Measurements from ENCODE around the gene PHC1. TPM values are rescaled to one million over a fixed set of nuclear protein-coding genes. Genes with fewer than 3 reads are reported as not detected.

Gene PHC1
- polyA plus RNA-seq, 1 donor (not counting 4 experiments of a cell fraction or from before 2014, with no cell fraction given), result 11.0 TPM

DNA sequence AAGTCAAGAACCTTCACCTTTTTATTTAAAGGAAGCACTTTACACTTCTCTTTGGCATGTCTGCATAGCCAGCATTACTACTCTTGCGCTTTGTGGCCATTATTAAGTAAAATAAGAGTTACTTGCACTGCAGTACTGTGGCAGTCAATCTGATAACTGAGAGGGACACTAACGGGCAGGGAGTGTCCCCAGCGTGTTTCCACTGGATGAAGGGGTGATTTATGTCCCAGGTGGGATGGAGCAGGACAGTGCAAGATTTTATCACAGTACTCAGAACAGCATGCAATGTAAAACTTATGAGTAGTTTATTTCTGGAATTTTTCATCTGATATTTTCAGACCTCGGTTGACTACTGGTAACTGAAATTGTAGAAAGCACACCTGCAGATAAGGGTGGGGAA is 43.3 kb downstream of the PHC1 start:
- TF ChIP-seq EZH2 (IDR thresholded peaks at IDR 0.05; ENCODE audit: low read length), result no peak
- TF ChIP-seq, protein P1, sequence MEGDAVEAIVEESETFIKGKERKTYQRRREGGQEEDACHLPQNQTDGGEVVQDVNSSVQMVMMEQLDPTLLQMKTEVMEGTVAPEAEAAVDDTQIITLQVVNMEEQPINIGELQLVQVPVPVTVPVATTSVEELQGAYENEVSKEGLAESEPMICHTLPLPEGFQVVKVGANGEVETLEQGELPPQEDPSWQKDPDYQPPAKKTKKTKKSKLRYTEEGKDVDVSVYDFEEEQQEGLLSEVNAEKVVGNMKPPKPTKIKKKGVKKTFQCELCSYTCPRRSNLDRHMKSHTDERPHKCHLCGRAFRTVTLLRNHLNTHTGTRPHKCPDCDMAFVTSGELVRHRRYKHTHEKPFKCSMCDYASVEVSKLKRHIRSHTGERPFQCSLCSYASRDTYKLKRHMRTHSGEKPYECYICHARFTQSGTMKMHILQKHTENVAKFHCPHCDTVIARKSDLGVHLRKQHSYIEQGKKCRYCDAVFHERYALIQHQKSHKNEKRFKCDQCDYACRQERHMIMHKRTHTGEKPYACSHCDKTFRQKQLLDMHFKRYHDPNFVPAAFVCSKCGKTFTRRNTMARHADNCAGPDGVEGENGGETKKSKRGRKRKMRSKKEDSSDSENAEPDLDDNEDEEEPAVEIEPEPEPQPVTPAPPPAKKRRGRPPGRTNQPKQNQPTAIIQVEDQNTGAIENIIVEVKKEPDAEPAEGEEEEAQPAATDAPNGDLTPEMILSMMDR (optimal IDR thresholded peaks at IDR 0.05 in 1 of 3, IDR thresholded peaks at IDR 0.05 in 1 of 3, conservative IDR thresholded peaks at IDR 0.05 in 1 of 3; ENCODE audit: extremely low read depth in 1 of 3, insufficient read depth in 2 of 3, low read length in 3 of 3), result no peak
- no peaks in the 10 kb centered on the region for H4K20me1 ChIP-seq (ENCODE audit: control insufficient read depth, extremely low read depth, insufficient read depth, low read length)
- H3K27ac ChIP-seq (ENCODE audit: control insufficient read depth, insufficient read depth, low read length), result no peak overlapping the region
- FAIRE-seq (no peak), DNase-seq (ENCODE audit: low read depth, low spot score) (no peak)
- H3K27me3 ChIP-seq (ENCODE audit: control insufficient read depth, extremely low read depth, insufficient read depth, low read length), result no peaks in the 10 kb centered on the region
- no peaks in the 10 kb centered on the region for H3K9me1 ChIP-seq (ENCODE audit: control insufficient read depth, extremely low read depth, insufficient read depth, low read length)
- no peak overlapping the region for H2AFZ ChIP-seq (ENCODE audit: control insufficient read depth, low read length)
- H3K4me2 ChIP-seq (ENCODE audit: control insufficient read depth, extremely low read depth, insufficient read depth, low read depth, low read length), result no peak overlapping the region
- H3K4me3 ChIP-seq (ENCODE audit: control insufficient read depth in 2 of 3, extremely low read depth in 1 of 3, insufficient read depth in 2 of 3, low read depth in 1 of 3, low read length in 3 of 3), result no peak overlapping the region
- H3K9ac ChIP-seq (ENCODE audit: control insufficient read depth, extremely low read depth, insufficient read depth, low read length), result no peak overlapping the region
- no peaks in the 10 kb centered on the region for H3K36me3 ChIP-seq (ENCODE audit: control insufficient read depth in 2 of 2, extremely low read depth in 1 of 2, insufficient read depth in 2 of 2, low read length in 2 of 2)
- dilution Hi-C loops (cut with MboI; ENCODE audit: extremely low pct_ligation_motif_present, low sequenced_read_pairs), result no loop called here
- H3K9me3 ChIP-seq (ENCODE audit: control insufficient read depth, low read depth, low read length), result no peaks in the 10 kb centered on the region
- no peaks in the 10 kb centered on the region for H3K4me1 ChIP-seq (ENCODE audit: control insufficient read depth, extremely low read depth, insufficient read depth, low read length)
- no peaks in the 10 kb centered on the region for H3K79me2 ChIP-seq (ENCODE audit: control insufficient read depth, insufficient read depth, low read length)

DNA sequence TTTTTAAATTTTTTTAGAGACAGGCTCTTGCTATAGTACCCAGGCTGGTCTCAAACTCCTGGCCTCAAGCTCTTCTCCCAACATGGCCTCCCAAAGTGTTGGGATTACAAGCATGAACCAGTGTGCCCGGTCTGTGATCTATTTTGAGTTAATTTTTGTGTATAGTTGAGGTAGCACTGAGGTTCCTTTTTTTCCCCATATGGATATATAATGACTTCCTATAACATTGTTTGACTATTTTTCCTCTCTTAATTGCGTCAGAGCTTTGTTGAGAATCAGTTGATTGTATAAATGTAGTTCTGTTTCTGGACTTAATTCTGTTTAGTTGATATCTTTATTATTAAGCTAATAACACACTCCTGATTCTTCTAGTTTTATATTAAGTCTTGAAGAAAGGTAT is 43.8 kb downstream of the PHC1 start:
- no peak overlapping the region for H3K9ac ChIP-seq (ENCODE audit: control insufficient read depth, extremely low read depth, insufficient read depth, low read length)
- H3K27ac ChIP-seq (ENCODE audit: control insufficient read depth, insufficient read depth, low read length), result no peak overlapping the region
- H3K9me1 ChIP-seq (ENCODE audit: control insufficient read depth, extremely low read depth, insufficient read depth, low read length), result no peaks in the 10 kb centered on the region
- H3K9me3 ChIP-seq (ENCODE audit: control insufficient read depth, low read depth, low read length), result no peaks in the 10 kb centered on the region
- no peaks in the 10 kb centered on the region for H3K36me3 ChIP-seq (ENCODE audit: control insufficient read depth in 2 of 2, extremely low read depth in 1 of 2, insufficient read depth in 2 of 2, low read length in 2 of 2)
- FAIRE-seq (no peak), DNase-seq (ENCODE audit: low read depth, low spot score) (no peak)
- H4K20me1 ChIP-seq (ENCODE audit: control insufficient read depth, extremely low read depth, insufficient read depth, low read length), result no peaks in the 10 kb centered on the region
- H3K4me1 ChIP-seq (ENCODE audit: control insufficient read depth, extremely low read depth, insufficient read depth, low read length), result no peaks in the 10 kb centered on the region
- no peaks in the 10 kb centered on the region for H3K79me2 ChIP-seq (ENCODE audit: control insufficient read depth, insufficient read depth, low read length)
- dilution Hi-C loops (cut with MboI; ENCODE audit: extremely low pct_ligation_motif_present, low sequenced_read_pairs), result no loop called here
- H2AFZ ChIP-seq (ENCODE audit: control insufficient read depth, low read length), result no peak overlapping the region
- no peaks in the 10 kb centered on the region for H3K27me3 ChIP-seq (ENCODE audit: control insufficient read depth, extremely low read depth, insufficient read depth, low read length)
- H3K4me3 ChIP-seq (ENCODE audit: control insufficient read depth in 2 of 3, extremely low read depth in 1 of 3, insufficient read depth in 2 of 3, low read depth in 1 of 3, low read length in 3 of 3), result no peak overlapping the region
- H3K4me2 ChIP-seq (ENCODE audit: control insufficient read depth, extremely low read depth, insufficient read depth, low read depth, low read length), result no peak overlapping the region
- TF ChIP-seq, protein P1 (optimal IDR thresholded peaks at IDR 0.05 in 1 of 3, IDR thresholded peaks at IDR 0.05 in 1 of 3, conservative IDR thresholded peaks at IDR 0.05 in 1 of 3; ENCODE audit: extremely low read depth in 1 of 3, insufficient read depth in 2 of 3, low read length in 3 of 3), result no peak
- no peak for TF ChIP-seq EZH2 (IDR thresholded peaks at IDR 0.05; ENCODE audit: low read length)

All from keratinocyte (primary cell).